ENCODE measurements around the gene NELL1. TPM values are rescaled to one million over a fixed set of nuclear protein-coding genes. Genes with fewer than 3 reads are reported as not detected.

NELL1 gene
- total RNA-seq, 1 donor from 2014 or later = 0.45 TPM

- H3K27ac ChIP-seq (ENCODE audit: low read depth, low read length) = no peak overlapping the region
- no peak overlapping the region for H2AFZ ChIP-seq (ENCODE audit: low read depth, low read length)
- no peaks in the 10 kb centered on the region for H3K36me3 Mint-ChIP-seq (ENCODE audit: low read depth, unreplicated experiment)
- no peak overlapping the region for H3K4me3 Mint-ChIP-seq (ENCODE audit: unreplicated experiment)
- H3K4me1 ChIP-seq (ENCODE audit: insufficient read depth, low read length) = no peaks in the 10 kb centered on the region
- H3K27me3 ChIP-seq (ENCODE audit: insufficient read depth, low read length) = no peaks in the 10 kb centered on the region
- H3K36me3 ChIP-seq (ENCODE audit: insufficient read depth, low read length) = no peaks in the 10 kb centered on the region
- no peaks in the 10 kb centered on the region for H3K27me3 Mint-ChIP-seq (ENCODE audit: low read depth, unreplicated experiment)
- H3K4me2 ChIP-seq (ENCODE audit: low read length) = no peak overlapping the region
- H4K20me1 ChIP-seq (ENCODE audit: insufficient read depth, low read length) = no peaks in the 10 kb centered on the region
- no peak overlapping the region for H3K27ac Mint-ChIP-seq (ENCODE audit: unreplicated experiment)
- H3K79me2 ChIP-seq (ENCODE audit: insufficient read depth, low read length) = no peaks in the 10 kb centered on the region
- no peaks in the 10 kb centered on the region for H3K9me3 ChIP-seq (ENCODE audit: insufficient read depth, low read depth, low read length)
- no peaks in the 10 kb centered on the region for H3K9me3 Mint-ChIP-seq (ENCODE audit: unreplicated experiment)
- H3K9ac ChIP-seq (ENCODE audit: low read length) = no peak overlapping the region
- TF ChIP-seq EZH2 (IDR thresholded peaks at IDR 0.05; ENCODE audit: insufficient read depth, low read length) = no peak
- TF ChIP-seq, protein P1, sequence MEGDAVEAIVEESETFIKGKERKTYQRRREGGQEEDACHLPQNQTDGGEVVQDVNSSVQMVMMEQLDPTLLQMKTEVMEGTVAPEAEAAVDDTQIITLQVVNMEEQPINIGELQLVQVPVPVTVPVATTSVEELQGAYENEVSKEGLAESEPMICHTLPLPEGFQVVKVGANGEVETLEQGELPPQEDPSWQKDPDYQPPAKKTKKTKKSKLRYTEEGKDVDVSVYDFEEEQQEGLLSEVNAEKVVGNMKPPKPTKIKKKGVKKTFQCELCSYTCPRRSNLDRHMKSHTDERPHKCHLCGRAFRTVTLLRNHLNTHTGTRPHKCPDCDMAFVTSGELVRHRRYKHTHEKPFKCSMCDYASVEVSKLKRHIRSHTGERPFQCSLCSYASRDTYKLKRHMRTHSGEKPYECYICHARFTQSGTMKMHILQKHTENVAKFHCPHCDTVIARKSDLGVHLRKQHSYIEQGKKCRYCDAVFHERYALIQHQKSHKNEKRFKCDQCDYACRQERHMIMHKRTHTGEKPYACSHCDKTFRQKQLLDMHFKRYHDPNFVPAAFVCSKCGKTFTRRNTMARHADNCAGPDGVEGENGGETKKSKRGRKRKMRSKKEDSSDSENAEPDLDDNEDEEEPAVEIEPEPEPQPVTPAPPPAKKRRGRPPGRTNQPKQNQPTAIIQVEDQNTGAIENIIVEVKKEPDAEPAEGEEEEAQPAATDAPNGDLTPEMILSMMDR (IDR thresholded peaks at IDR 0.05; ENCODE audit: insufficient read depth, low read depth, low read length) = no peak
- H3K4me3 ChIP-seq (ENCODE audit: insufficient read depth, low read depth, low read length) = no peak overlapping the region
- no peaks in the 10 kb centered on the region for H3K4me1 Mint-ChIP-seq (ENCODE audit: low read depth, unreplicated experiment)
- DNase-seq (ENCODE audit: low read depth) (no peak), FAIRE-seq (no peak)
Measured at GRCh38 chr11:21529187-21529586, 859.8 kb downstream of the NELL1 start.

DNA sequence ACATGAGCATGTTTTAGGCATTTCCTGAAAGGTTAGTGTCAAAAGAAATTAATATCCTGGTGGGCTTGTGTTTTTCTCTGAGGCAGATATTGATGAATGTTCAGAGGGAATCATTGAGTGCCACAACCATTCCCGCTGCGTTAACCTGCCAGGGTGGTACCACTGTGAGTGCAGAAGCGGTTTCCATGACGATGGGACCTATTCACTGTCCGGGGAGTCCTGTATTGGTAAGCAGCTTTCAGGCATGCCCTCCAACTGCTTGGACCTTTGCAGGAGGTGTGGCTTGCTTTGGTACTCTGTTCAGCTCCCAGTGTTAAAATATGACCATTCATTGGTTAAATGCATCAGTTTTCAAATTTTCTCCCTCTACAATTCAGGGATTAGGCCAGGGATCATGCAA, 864.9 kb downstream of the NELL1 start:
- H3K4me1 Mint-ChIP-seq (ENCODE audit: low read depth, unreplicated experiment) = no peaks in the 10 kb centered on the region

GRCh38 chr11:21537980-21538379, 868.6 kb downstream of the NELL1 start:
- Histone ChIP-seq H3K9ac (ENCODE audit: low read length) (no peak overlapping the region), H4K20me1 (ENCODE audit: insufficient read depth, low read length) (no peaks in the 10 kb centered on the region), H3K4me3 (ENCODE audit: insufficient read depth, low read depth, low read length) (no peak overlapping the region), H2AFZ (ENCODE audit: low read depth, low read length) (no peak overlapping the region), H3K9me3 (ENCODE audit: insufficient read depth, low read depth, low read length) (no peaks in the 10 kb centered on the region), H3K4me1 (ENCODE audit: insufficient read depth, low read length) (no peaks in the 10 kb centered on the region), H3K79me2 (ENCODE audit: insufficient read depth, low read length) (no peaks in the 10 kb centered on the region), H3K27ac (ENCODE audit: low read depth, low read length) (no peak overlapping the region), H3K27me3 (ENCODE audit: insufficient read depth, low read length) (no peaks in the 10 kb centered on the region), H3K36me3 (ENCODE audit: insufficient read depth, low read length) (no peaks in the 10 kb centered on the region), H3K4me2 (ENCODE audit: low read length) (no peak overlapping the region)
- no peaks in the 10 kb centered on the region for H3K9me3 Mint-ChIP-seq (ENCODE audit: unreplicated experiment)
- no peaks in the 10 kb centered on the region for H3K36me3 Mint-ChIP-seq (ENCODE audit: low read depth, unreplicated experiment)
- H3K4me3 Mint-ChIP-seq (ENCODE audit: unreplicated experiment) = no peak overlapping the region
- TF ChIP-seq, protein P1 (IDR thresholded peaks at IDR 0.05; ENCODE audit: insufficient read depth, low read depth, low read length) = no peak
- TF ChIP-seq EZH2 (IDR thresholded peaks at IDR 0.05; ENCODE audit: insufficient read depth, low read length) = no peak
- DNase-seq (ENCODE audit: low read depth) = no peak
- H3K27me3 Mint-ChIP-seq (ENCODE audit: low read depth, unreplicated experiment) = no peaks in the 10 kb centered on the region
- H3K4me1 Mint-ChIP-seq (ENCODE audit: low read depth, unreplicated experiment) = no peaks in the 10 kb centered on the region
- no peak for FAIRE-seq
- no peak overlapping the region for H3K27ac Mint-ChIP-seq (ENCODE audit: unreplicated experiment)

More for the DNA sequence above, 864.9 kb downstream of the NELL1 start:
- Histone ChIP-seq H2AFZ (ENCODE audit: low read depth, low read length) (no peak overlapping the region), H3K79me2 (ENCODE audit: insufficient read depth, low read length) (no peaks in the 10 kb centered on the region), H3K36me3 (ENCODE audit: insufficient read depth, low read length) (no peaks in the 10 kb centered on the region), H3K9ac (ENCODE audit: low read length) (no peak overlapping the region), H3K4me3 (ENCODE audit: insufficient read depth, low read depth, low read length) (no peak overlapping the region), H3K9me3 (ENCODE audit: insufficient read depth, low read depth, low read length) (no peaks in the 10 kb centered on the region), H3K27ac (ENCODE audit: low read depth, low read length) (no peak overlapping the region), H4K20me1 (ENCODE audit: insufficient read depth, low read length) (no peaks in the 10 kb centered on the region), H3K4me2 (ENCODE audit: low read length) (no peak overlapping the region), H3K4me1 (ENCODE audit: insufficient read depth, low read length) (no peaks in the 10 kb centered on the region), H3K27me3 (ENCODE audit: insufficient read depth, low read length) (no peaks in the 10 kb centered on the region)
- no peaks in the 10 kb centered on the region for H3K27me3 Mint-ChIP-seq (ENCODE audit: low read depth, unreplicated experiment)
- H3K27ac Mint-ChIP-seq (ENCODE audit: unreplicated experiment) = no peak overlapping the region
- H3K4me3 Mint-ChIP-seq (ENCODE audit: unreplicated experiment) = no peak overlapping the region
- no peaks in the 10 kb centered on the region for H3K36me3 Mint-ChIP-seq (ENCODE audit: low read depth, unreplicated experiment)
- H3K9me3 Mint-ChIP-seq (ENCODE audit: unreplicated experiment) = no peaks in the 10 kb centered on the region
- FAIRE-seq = no peak
- no peak for DNase-seq (ENCODE audit: low read depth)
- no peak for TF ChIP-seq EZH2 (IDR thresholded peaks at IDR 0.05; ENCODE audit: insufficient read depth, low read length)
- TF ChIP-seq, protein P1 (IDR thresholded peaks at IDR 0.05; ENCODE audit: insufficient read depth, low read depth, low read length) = no peak

Measured in astrocyte (in vitro differentiated cells and primary cell).